Measurements from ENCODE around the gene CHST8. TPM values are rescaled to one million over a fixed set of nuclear protein-coding genes. Genes with fewer than 3 reads are reported as not detected.

The CHST8 gene
- total RNA-seq, 2 donors from 2014 or later: not detected

DNA sequence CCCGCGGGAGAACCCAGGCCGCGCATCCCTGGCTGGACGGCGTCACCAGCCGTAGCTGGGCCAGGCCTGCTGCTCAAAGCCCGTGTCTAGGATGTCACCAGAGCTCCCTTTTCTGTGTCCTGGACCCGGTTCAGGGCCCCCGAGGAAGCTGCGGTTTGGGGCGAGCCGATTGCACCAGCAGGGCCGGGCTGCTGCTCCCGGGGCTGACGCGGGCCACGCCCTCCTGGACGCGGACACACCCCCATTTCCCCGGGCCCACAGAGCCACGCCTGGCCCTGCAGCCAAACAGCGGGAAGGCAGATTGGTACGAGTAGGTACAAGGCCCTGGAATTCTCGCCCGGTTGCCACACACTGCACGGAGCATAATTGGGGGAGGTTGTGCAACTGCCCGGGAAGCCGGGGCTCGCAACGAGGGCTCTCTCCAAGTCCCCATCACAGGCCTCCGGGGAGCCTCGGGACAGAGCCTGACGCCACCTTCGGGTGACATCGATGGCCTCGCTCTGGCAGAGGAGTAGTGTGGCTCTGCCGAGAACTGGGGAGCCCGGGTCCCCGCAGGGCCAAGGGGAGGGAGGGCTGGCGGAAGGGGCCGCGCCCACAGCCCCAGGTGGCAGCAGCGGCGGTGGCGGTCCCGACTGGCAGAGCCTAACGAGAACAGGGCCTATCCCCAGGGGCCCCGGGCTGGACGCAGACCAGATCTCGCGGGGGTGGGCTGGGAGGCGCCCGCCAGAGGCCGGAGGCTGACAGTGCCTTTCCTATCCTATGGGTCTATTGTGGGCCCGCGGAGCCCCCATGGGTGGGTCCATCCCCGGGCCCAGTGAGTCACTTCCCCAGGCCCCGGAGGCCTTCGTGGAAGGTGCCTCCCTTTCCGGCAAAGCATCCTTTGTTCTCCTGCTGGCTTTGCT, 198.4 kb downstream of the CHST8 start:
- Mint-ChIP-seq H3K27ac (no peak overlapping the region), H3K36me3 (no peaks in the 10 kb centered on the region), H3K9me3 (no peaks in the 10 kb centered on the region)
- ATAC-seq (peak; percentile 76 to 89), DNase-seq (ENCODE audit: low spot score in 2 of 2) (peak in 1 of 2 donors; percentile 72)

GRCh38 chr19:33821871-33822270, 200.1 kb downstream of the CHST8 start:
- DNase-seq (ENCODE audit: low spot score in 2 of 2) (no peak), ATAC-seq (no peak)
- no peak overlapping the region for H3K27ac Mint-ChIP-seq
- no peaks in the 10 kb centered on the region for H3K36me3 Mint-ChIP-seq
- no peaks in the 10 kb centered on the region for H3K9me3 Mint-ChIP-seq

Other genes with a start within 250 kb of the CHST8 start
- 10 to 100 TPM; 20.3 to 28.8 TPM for gene CEBPG, start 248.2 kb upstream of the CHST8 start, total RNA-seq
- gene PEPD, start 100.2 kb upstream of the CHST8 start, total RNA-seq: 10 to 100 TPM; 27.9 to 35.2 TPM
- 1 to 10 TPM; 2.0 to 8.9 TPM for gene KCTD15, start 174.9 kb downstream of the CHST8 start, total RNA-seq